ENCODE data around the gene GVQW3. TPM values are rescaled to one million over a fixed set of nuclear protein-coding genes. Genes with fewer than 3 reads are reported as not detected.
"Not testable (repeated sequence)": the region's sequence is repeated elsewhere in the genome, so short reads cannot be mapped to it uniquely, and the experiment has no call there.

GVQW3 gene
- polyA plus RNA-seq, 1 donor = 5.4 TPM

GRCh38 chr11:76401484-76401883 is 20.4 kb downstream of the GVQW3 start:
- WGBS (ENCODE audit: insufficient coverage, low lambda C conversion rate) = no CpG with 5 or more reads among the region's 8 CpGs
- H3K36me3 ChIP-seq (ENCODE audit: control insufficient read depth, insufficient read depth, low read length); H3K4me3 ChIP-seq (ENCODE audit: low read length); H3K9me3 ChIP-seq (ENCODE audit: control insufficient read depth, low read depth, low read length); DNase-seq; H3K4me1 ChIP-seq (ENCODE audit: control insufficient read depth, insufficient read depth, low read length); H3K27ac ChIP-seq (ENCODE audit: low read length); H3K27me3 ChIP-seq (ENCODE audit: control insufficient read depth, insufficient read depth, low read length): not testable (repeated sequence)

- H3K36me3 ChIP-seq (ENCODE audit: control insufficient read depth, insufficient read depth, low read length) = no peaks in the 10 kb centered on the region
- H3K9me3 ChIP-seq (ENCODE audit: control insufficient read depth, low read depth, low read length) = no peaks in the 10 kb centered on the region
- WGBS (ENCODE audit: insufficient coverage, low lambda C conversion rate) = 100% methylated on average over 1 of the region's 4 CpGs
- H3K27me3 ChIP-seq (ENCODE audit: control insufficient read depth, insufficient read depth, low read length) = no peaks in the 10 kb centered on the region
- no peak for DNase-seq
- no peaks in the 10 kb centered on the region for H3K4me1 ChIP-seq (ENCODE audit: control insufficient read depth, insufficient read depth, low read length)
- no peak overlapping the region for H3K4me3 ChIP-seq (ENCODE audit: low read length)
- H3K27ac ChIP-seq (ENCODE audit: low read length) = no peak overlapping the region
These were observed 25.2 kb downstream of the GVQW3 start for GRCh38 chr11:76406359-76406758.

- no peak overlapping the region for H3K27ac ChIP-seq (ENCODE audit: low read length)
- DNase-seq = no peak
- no peak overlapping the region for H3K4me3 ChIP-seq (ENCODE audit: low read length)
- no peaks in the 10 kb centered on the region for H3K27me3 ChIP-seq (ENCODE audit: control insufficient read depth, insufficient read depth, low read length)
- H3K4me1 ChIP-seq (ENCODE audit: control insufficient read depth, insufficient read depth, low read length) = no peaks in the 10 kb centered on the region
- WGBS (ENCODE audit: insufficient coverage, low lambda C conversion rate) = 20% methylated on average over 3 of the region's 7 CpGs
- H3K36me3 ChIP-seq (ENCODE audit: control insufficient read depth, insufficient read depth, low read length) = no peaks in the 10 kb centered on the region
- H3K9me3 ChIP-seq (ENCODE audit: control insufficient read depth, low read depth, low read length) = no peaks in the 10 kb centered on the region
These were observed 27.2 kb downstream of the GVQW3 start for GRCh38 chr11:76408171-76408965.

DNA sequence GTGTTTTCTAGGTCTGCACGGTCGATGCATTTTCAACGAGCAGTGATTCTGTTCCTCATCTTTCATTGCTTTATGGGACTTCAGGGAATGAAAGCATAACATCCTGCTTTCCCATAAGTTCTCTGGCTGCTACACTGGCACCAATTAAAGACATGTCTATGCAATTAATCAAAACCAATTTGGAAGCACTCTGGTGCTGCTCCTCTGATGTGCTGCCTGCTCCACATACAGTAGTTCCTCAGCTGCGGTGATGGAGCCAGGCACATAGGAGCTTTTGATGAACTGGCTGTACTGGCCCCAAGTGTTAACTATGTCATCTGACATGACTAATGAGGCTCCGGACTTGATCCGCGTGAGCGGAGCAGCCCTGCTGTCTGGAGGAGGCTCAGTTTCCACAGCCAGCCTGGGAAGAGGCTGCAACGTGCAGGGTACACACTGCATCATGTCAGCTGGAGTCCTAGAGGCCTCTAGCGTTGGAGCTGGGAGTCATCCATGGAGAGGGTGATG is 29.8 kb downstream of the GVQW3 start:
- Histone ChIP-seq H3K27ac (ENCODE audit: low read length) (no peak overlapping the region), H3K4me3 (ENCODE audit: low read length) (no peak overlapping the region), H3K9me3 (ENCODE audit: control insufficient read depth, low read depth, low read length) (no peaks in the 10 kb centered on the region), H3K36me3 (ENCODE audit: control insufficient read depth, insufficient read depth, low read length) (no peaks in the 10 kb centered on the region), H3K27me3 (ENCODE audit: control insufficient read depth, insufficient read depth, low read length) (no peaks in the 10 kb centered on the region), H3K4me1 (ENCODE audit: control insufficient read depth, insufficient read depth, low read length) (no peaks in the 10 kb centered on the region)
- WGBS (ENCODE audit: insufficient coverage, low lambda C conversion rate) = no CpG with 5 or more reads among the region's 10 CpGs
- DNase-seq = no peak

GRCh38 chr11:76415073-76415472 is 34.0 kb downstream of the GVQW3 start:
- Histone ChIP-seq H3K27me3 (ENCODE audit: control insufficient read depth, insufficient read depth, low read length) (no peaks in the 10 kb centered on the region), H3K9me3 (ENCODE audit: control insufficient read depth, low read depth, low read length) (no peaks in the 10 kb centered on the region), H3K36me3 (ENCODE audit: control insufficient read depth, insufficient read depth, low read length) (no peaks in the 10 kb centered on the region), H3K27ac (ENCODE audit: low read length) (no peak overlapping the region), H3K4me1 (ENCODE audit: control insufficient read depth, insufficient read depth, low read length) (no peaks in the 10 kb centered on the region), H3K4me3 (ENCODE audit: low read length) (no peak overlapping the region)
- DNase-seq = no peak

- no peaks in the 10 kb centered on the region for H3K27me3 ChIP-seq (ENCODE audit: control insufficient read depth, insufficient read depth, low read length)
- H3K36me3 ChIP-seq (ENCODE audit: control insufficient read depth, insufficient read depth, low read length) = no peaks in the 10 kb centered on the region
- H3K4me1 ChIP-seq (ENCODE audit: control insufficient read depth, insufficient read depth, low read length) = no peaks in the 10 kb centered on the region
- no peak overlapping the region for H3K4me3 ChIP-seq (ENCODE audit: low read length)
- H3K9me3 ChIP-seq (ENCODE audit: control insufficient read depth, low read depth, low read length) = no peaks in the 10 kb centered on the region
- DNase-seq = no peak
- no peak overlapping the region for H3K27ac ChIP-seq (ENCODE audit: low read length)
- WGBS (ENCODE audit: insufficient coverage, low lambda C conversion rate) = no CpG with 5 or more reads among the region's 3 CpGs
These were observed 38.8 kb downstream of the GVQW3 start for GRCh38 chr11:76419896-76420295.

GRCh38 chr11:76424379-76424778 is 43.3 kb downstream of the GVQW3 start:
- Histone ChIP-seq H3K27me3 (ENCODE audit: control insufficient read depth, insufficient read depth, low read length) (no peaks in the 10 kb centered on the region), H3K4me3 (ENCODE audit: low read length) (no peak overlapping the region), H3K27ac (ENCODE audit: low read length) (no peak overlapping the region), H3K9me3 (ENCODE audit: control insufficient read depth, low read depth, low read length) (no peaks in the 10 kb centered on the region), H3K4me1 (ENCODE audit: control insufficient read depth, insufficient read depth, low read length) (no peaks in the 10 kb centered on the region), H3K36me3 (ENCODE audit: control insufficient read depth, insufficient read depth, low read length) (no peaks in the 10 kb centered on the region)
- no peak for DNase-seq
- no CpG with 5 or more reads among the region's 3 CpGs for WGBS (ENCODE audit: insufficient coverage, low lambda C conversion rate)

- Histone ChIP-seq H3K4me1 (ENCODE audit: control insufficient read depth, insufficient read depth, low read length) (no peaks in the 10 kb centered on the region), H3K4me3 (ENCODE audit: low read length) (no peak overlapping the region), H3K9me3 (ENCODE audit: control insufficient read depth, low read depth, low read length) (no peaks in the 10 kb centered on the region), H3K36me3 (ENCODE audit: control insufficient read depth, insufficient read depth, low read length) (no peaks in the 10 kb centered on the region), H3K27ac (ENCODE audit: low read length) (no peak overlapping the region), H3K27me3 (ENCODE audit: control insufficient read depth, insufficient read depth, low read length) (no peaks in the 10 kb centered on the region)
- WGBS (ENCODE audit: insufficient coverage, low lambda C conversion rate) = no CpG with 5 or more reads among the region's 2 CpGs
- no peak for DNase-seq
These were observed 43.8 kb downstream of the GVQW3 start for GRCh38 chr11:76424891-76425290.

- H3K4me3 ChIP-seq (ENCODE audit: low read length) = no peak overlapping the region
- H3K9me3 ChIP-seq (ENCODE audit: control insufficient read depth, low read depth, low read length) = no peaks in the 10 kb centered on the region
- no peaks in the 10 kb centered on the region for H3K36me3 ChIP-seq (ENCODE audit: control insufficient read depth, insufficient read depth, low read length)
- no peak for DNase-seq
- no peaks in the 10 kb centered on the region for H3K27me3 ChIP-seq (ENCODE audit: control insufficient read depth, insufficient read depth, low read length)
- no peak overlapping the region for H3K27ac ChIP-seq (ENCODE audit: low read length)
- H3K4me1 ChIP-seq (ENCODE audit: control insufficient read depth, insufficient read depth, low read length) = no peaks in the 10 kb centered on the region
These were observed 45.5 kb downstream of the GVQW3 start for GRCh38 chr11:76426660-76427059.

DNA sequence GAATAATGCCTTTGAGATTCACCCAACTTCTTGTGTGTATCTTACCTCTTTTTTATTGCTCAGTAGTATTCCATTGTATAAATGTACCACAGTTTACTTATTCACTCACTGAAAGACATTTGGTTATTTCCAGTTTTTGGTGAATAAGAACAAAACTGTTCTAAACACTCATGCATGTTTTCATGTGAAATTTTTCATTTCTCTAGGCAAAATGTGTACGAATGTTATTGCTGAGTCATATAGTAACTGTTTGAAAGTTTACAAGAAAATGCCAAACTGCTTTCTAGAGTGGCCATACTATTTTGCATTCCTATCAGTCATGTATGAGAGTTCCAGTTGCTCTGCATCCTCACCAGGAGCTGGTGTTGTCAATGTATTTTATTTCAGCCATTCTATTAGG is 54.9 kb downstream of the GVQW3 start:
- no peak for DNase-seq
- Histone ChIP-seq H3K27me3 (ENCODE audit: control insufficient read depth, insufficient read depth, low read length) (no peaks in the 10 kb centered on the region), H3K4me1 (ENCODE audit: control insufficient read depth, insufficient read depth, low read length) (no peaks in the 10 kb centered on the region), H3K27ac (ENCODE audit: low read length) (no peak overlapping the region), H3K9me3 (ENCODE audit: control insufficient read depth, low read depth, low read length) (no peaks in the 10 kb centered on the region), H3K36me3 (ENCODE audit: control insufficient read depth, insufficient read depth, low read length) (no peaks in the 10 kb centered on the region), H3K4me3 (ENCODE audit: low read length) (no peak overlapping the region)
- no CpG with 5 or more reads among the region's 1 CpG for WGBS (ENCODE audit: insufficient coverage, low lambda C conversion rate)
